Fibroblast of the aortic adventitia (primary cell): ENCODE results near the gene ZSCAN21. TPM values are rescaled to one million over a fixed set of nuclear protein-coding genes. Genes with fewer than 3 reads are reported as not detected.

Experiments
- DNase-seq: peaks from one replicate; pipeline ENCODE4 v3.0.0-alpha.2; 2010; ENCODE audit warnings: low read depth
- H3K4me3 ChIP-seq: 2 replicates; pipeline ENCODE4 v1.5.1; 2011; ENCODE audit warnings: low read depth, mild to moderate bottlenecking, control low read depth, low read length, moderate library complexity
- CTCF ChIP-seq: IDR thresholded peaks from 2 replicates; pipeline ENCODE4 v1.5.1; 2011; ENCODE audit warnings: mild to moderate bottlenecking, low read length, control low read depth, inconsistent platforms; ENCODE audit not compliant: insufficient read depth
- total RNA-seq: library from RNA; depleted of rRNA; stranded (reverse); fragments of >200 nt; gene quantifications from 2 replicates; pipeline ENCODE4 v1.2.3, GENCODE V29; 2012; ENCODE audit warnings: low replicate concordance

The ZSCAN21 gene
- total RNA-seq, 1 donor = 9.3 TPM

- DNase-seq = no peak
- H3K4me3 ChIP-seq = no peak overlapping the region
- no peak for TF ChIP-seq CTCF
Measured at GRCh38 chr7:100048680-100049079, 894 bp upstream of the ZSCAN21 start.

- no peak for TF ChIP-seq CTCF
Measured at GRCh38 chr7:100051611-100052010, 2.0 kb downstream of the ZSCAN21 start.

GRCh38 chr7:100053215-100053614 is 3.6 kb downstream of the ZSCAN21 start:
- peak; percentile 26 for TF ChIP-seq CTCF
- no peak overlapping the region for H3K4me3 ChIP-seq
- DNase-seq = peak; percentile 75

More at GRCh38 chr7:100051611-100052010, 2.0 kb downstream of the ZSCAN21 start:
- H3K4me3 ChIP-seq = no peak overlapping the region
- no peak for DNase-seq

GRCh38 chr7:100057006-100057405 is 7.4 kb downstream of the ZSCAN21 start:
- TF ChIP-seq CTCF = no peak
- no peak overlapping the region for H3K4me3 ChIP-seq
- no peak for DNase-seq

- TF ChIP-seq CTCF = no peak
- H3K4me3 ChIP-seq = no peak overlapping the region
- DNase-seq = no peak
Measured at GRCh38 chr7:100059251-100059739, 9.7 kb downstream of the ZSCAN21 start.

GRCh38 chr7:100061518-100062193 is 12.1 kb downstream of the ZSCAN21 start:
- TF ChIP-seq CTCF = no peak

GRCh38 chr7:100063376-100063775 is 13.8 kb downstream of the ZSCAN21 start:
- H3K4me3 ChIP-seq = no peak overlapping the region
- TF ChIP-seq CTCF = no peak
- DNase-seq = no peak

More at GRCh38 chr7:100061518-100062193, 12.1 kb downstream of the ZSCAN21 start:
- H3K4me3 ChIP-seq = no peak overlapping the region
- no peak for DNase-seq
